Measurements from ENCODE around the gene SDHAF2.

The SDHAF2 gene

GRCh38 chr11:61439615-61440014 lies 9.7 kb downstream of the SDHAF2 start:
- TF ChIP-seq POLR2AphosphoS5 (IDR thresholded peaks at IDR 0.05; ENCODE audit: borderline replicate concordance, low read depth, low read length) = no peak
- TF ChIP-seq FOXP2 (optimal IDR thresholded peaks at IDR 0.05; ENCODE audit: control extremely low read depth, extremely low read length, insufficient read depth) = no peak
- no peak for TF ChIP-seq EZH2 (IDR thresholded peaks at IDR 0.05)
- DNase-seq (ENCODE audit: low read depth, low spot score) = no peak
- Histone ChIP-seq H3K9me3 (ENCODE audit: low read depth, low read length) (no peaks in the 10 kb centered on the region), H3K4me3 (no peak overlapping the region), H3K27ac (no peak overlapping the region), H3K36me3 (ENCODE audit: insufficient read depth, low read length) (peaks cover 73% of the 10 kb centered on the region), H3K9ac (ENCODE audit: insufficient read length) (no peak overlapping the region)

DNA sequence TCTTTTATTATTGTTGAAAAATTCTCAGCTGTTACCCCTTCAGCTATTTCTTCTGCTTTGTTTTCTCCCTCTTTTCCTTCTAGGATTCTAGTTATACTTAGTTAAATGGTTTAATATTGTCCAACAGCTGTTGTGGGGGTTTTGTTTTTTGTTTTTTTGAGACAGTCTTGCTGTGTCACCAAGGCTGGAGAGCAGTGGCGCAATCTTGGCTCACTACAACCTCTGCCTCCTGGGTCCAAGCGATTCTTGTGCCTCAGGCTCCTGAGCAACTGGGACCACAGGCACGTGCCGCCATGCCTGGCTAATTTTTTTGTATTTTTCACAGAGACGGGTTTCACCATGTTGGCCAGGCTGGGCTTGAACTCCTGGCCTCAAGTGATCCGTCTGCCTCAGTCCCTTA lies 12.7 kb downstream of the SDHAF2 start:
- no peak for TF ChIP-seq EZH2 (IDR thresholded peaks at IDR 0.05)
- TF ChIP-seq FOXP2 (optimal IDR thresholded peaks at IDR 0.05; ENCODE audit: control extremely low read depth, extremely low read length, insufficient read depth) = no peak
- no peak for TF ChIP-seq POLR2AphosphoS5 (IDR thresholded peaks at IDR 0.05; ENCODE audit: borderline replicate concordance, low read depth, low read length)
- Histone ChIP-seq H3K4me3 (no peak overlapping the region), H3K27ac (no peak overlapping the region; the same call in 1 of the 2 replicates), H3K9me3 (ENCODE audit: low read depth, low read length) (no peaks in the 10 kb centered on the region), H3K36me3 (ENCODE audit: insufficient read depth, low read length) (peaks cover 79% of the 10 kb centered on the region), H3K9ac (ENCODE audit: insufficient read length) (no peak overlapping the region)
- no peak for DNase-seq (ENCODE audit: low read depth, low spot score)

DNA sequence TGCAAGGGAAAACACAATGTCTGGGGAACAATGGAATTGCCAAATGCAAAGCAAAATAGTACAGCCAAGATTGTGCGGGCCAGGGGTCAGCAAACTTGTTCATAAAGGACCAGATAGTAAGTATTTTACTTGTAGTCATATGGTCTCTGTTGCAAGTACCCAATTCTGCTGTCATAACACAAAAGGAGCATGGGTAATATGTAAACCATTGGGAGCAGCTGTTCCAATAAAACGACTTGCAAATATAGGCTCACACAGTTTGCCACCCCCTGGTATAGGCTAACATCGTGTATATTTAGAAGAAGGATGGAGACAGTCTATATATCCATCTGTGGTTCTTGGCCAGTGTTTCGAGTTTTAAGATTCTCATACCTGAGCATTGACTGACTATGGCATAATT lies 15.6 kb downstream of the SDHAF2 start:
- Histone ChIP-seq H3K9ac (ENCODE audit: insufficient read length) (no peak overlapping the region), H3K4me3 (no peak overlapping the region), H3K27ac (peak overlapping the region; percentile 80), H3K36me3 (ENCODE audit: insufficient read depth, low read length) (peaks cover 69% of the 10 kb centered on the region), H3K9me3 (ENCODE audit: low read depth, low read length) (no peaks in the 10 kb centered on the region)
- no peak for DNase-seq (ENCODE audit: low read depth, low spot score)
- TF ChIP-seq EZH2 (IDR thresholded peaks at IDR 0.05) (no peak), FOXP2 (optimal IDR thresholded peaks at IDR 0.05; ENCODE audit: control extremely low read depth, extremely low read length, insufficient read depth) (no peak), POLR2AphosphoS5 (IDR thresholded peaks at IDR 0.05; ENCODE audit: borderline replicate concordance, low read depth, low read length) (no peak)

GRCh38 chr11:61446211-61446651 lies 16.3 kb downstream of the SDHAF2 start:
- no peak for TF ChIP-seq FOXP2 (optimal IDR thresholded peaks at IDR 0.05; ENCODE audit: control extremely low read depth, extremely low read length, insufficient read depth)
- no peak for TF ChIP-seq EZH2 (IDR thresholded peaks at IDR 0.05)
- no peak for TF ChIP-seq POLR2AphosphoS5 (IDR thresholded peaks at IDR 0.05; ENCODE audit: borderline replicate concordance, low read depth, low read length)
- Histone ChIP-seq H3K4me3 (no peak overlapping the region), H3K27ac (peak overlapping the region; percentile 80), H3K9ac (ENCODE audit: insufficient read length) (peak overlapping the region; percentile 14), H3K36me3 (ENCODE audit: insufficient read depth, low read length) (peaks cover 62% of the 10 kb centered on the region), H3K9me3 (ENCODE audit: low read depth, low read length) (no peaks in the 10 kb centered on the region)
- peak; percentile 76 for DNase-seq (ENCODE audit: low read depth, low spot score)

DNA sequence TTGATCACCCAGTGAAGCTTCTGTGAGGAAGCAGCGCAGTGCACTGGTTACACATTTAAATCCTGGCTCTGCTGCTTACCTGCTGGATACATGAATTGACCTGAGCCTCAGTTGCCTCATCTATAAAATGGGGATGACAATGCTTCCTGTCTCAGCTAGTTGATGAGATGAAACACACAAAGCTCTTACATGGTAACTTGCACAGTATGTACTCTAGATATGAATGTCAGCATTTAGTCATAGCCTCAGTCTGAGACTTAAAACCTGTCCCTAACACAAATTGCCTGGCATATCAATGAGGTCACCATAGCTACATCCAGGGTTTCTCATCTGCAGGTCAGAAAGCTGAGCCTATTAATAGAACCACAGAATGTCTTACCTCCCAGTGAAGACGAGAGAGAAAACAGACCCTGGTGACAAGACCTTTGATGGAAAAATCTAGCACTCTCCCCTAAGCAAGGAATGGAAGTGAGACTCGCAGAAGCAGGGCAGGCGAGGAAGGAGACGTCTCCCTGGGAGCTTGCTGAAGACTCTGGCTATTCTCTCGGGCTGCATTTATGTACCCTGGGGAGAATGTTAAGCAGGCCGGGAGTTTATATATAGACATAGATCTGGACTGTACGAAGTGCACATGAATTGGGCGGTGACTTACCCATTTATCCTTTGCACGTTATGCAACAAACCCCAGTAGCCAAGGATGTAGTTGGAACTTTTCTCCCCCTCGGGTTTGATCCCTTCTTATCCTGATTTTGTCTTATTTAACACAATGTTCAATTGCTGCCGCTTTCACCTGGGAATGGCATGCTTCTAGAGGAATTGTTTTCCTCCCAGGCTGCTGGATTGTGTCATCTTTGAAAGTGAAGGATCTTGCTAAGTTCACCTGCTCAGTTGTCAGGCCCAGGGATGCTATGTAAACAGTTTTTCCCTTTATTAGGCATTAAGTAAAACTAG lies 18.0 kb downstream of the SDHAF2 start:
- Histone ChIP-seq H3K9me3 (ENCODE audit: low read depth, low read length) (no peaks in the 10 kb centered on the region), H3K27ac (no peak overlapping the region), H3K4me3 (no peak overlapping the region), H3K36me3 (ENCODE audit: insufficient read depth, low read length) (peaks cover 49% of the 10 kb centered on the region), H3K9ac (ENCODE audit: insufficient read length) (no peak overlapping the region)
- no peak for DNase-seq (ENCODE audit: low read depth, low spot score)
- TF ChIP-seq FOXP2 (optimal IDR thresholded peaks at IDR 0.05; ENCODE audit: control extremely low read depth, extremely low read length, insufficient read depth) (no peak), POLR2AphosphoS5 (IDR thresholded peaks at IDR 0.05; ENCODE audit: borderline replicate concordance, low read depth, low read length) (no peak), EZH2 (IDR thresholded peaks at IDR 0.05) (no peak)

DNA sequence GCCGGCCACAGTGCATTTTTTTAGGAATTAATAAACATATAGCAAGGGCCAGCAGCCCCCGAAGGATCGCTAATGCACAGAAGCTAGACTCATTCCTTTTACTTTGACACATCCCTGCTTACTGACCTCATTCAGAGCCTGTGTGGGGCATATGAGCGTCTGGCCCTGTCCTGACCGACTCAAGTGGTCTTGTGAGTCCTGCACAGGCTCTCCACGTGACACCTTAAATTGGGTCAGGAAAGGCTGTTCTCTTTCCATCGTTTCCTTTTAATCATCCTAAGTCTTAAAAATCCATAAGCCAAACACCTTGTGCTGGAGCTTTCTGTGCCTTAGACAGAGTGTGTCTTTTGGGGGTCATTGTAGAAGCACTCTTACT lies 18.6 kb downstream of the SDHAF2 start:
- H3K9me3 ChIP-seq (ENCODE audit: low read depth, low read length) = no peaks in the 10 kb centered on the region
- no peak overlapping the region for H3K27ac ChIP-seq
- H3K36me3 ChIP-seq (ENCODE audit: insufficient read depth, low read length) = peaks cover 42% of the 10 kb centered on the region
- TF ChIP-seq POLR2AphosphoS5 (IDR thresholded peaks at IDR 0.05; ENCODE audit: borderline replicate concordance, low read depth, low read length) (no peak), EZH2 (IDR thresholded peaks at IDR 0.05) (no peak), FOXP2 (optimal IDR thresholded peaks at IDR 0.05; ENCODE audit: control extremely low read depth, extremely low read length, insufficient read depth) (no peak)
- no peak for DNase-seq (ENCODE audit: low read depth, low spot score)
- H3K4me3 ChIP-seq = no peak overlapping the region
- no peak overlapping the region for H3K9ac ChIP-seq (ENCODE audit: insufficient read length)

GRCh38 chr11:61452825-61453224 lies 22.9 kb downstream of the SDHAF2 start:
- no peak for DNase-seq (ENCODE audit: low read depth, low spot score)
- Histone ChIP-seq H3K36me3 (ENCODE audit: insufficient read depth, low read length) (peaks cover 17% of the 10 kb centered on the region), H3K9me3 (ENCODE audit: low read depth, low read length) (no peaks in the 10 kb centered on the region), H3K9ac (ENCODE audit: insufficient read length) (no peak overlapping the region), H3K4me3 (no peak overlapping the region), H3K27ac (no peak overlapping the region)
- no peak for TF ChIP-seq EZH2 (IDR thresholded peaks at IDR 0.05)
- TF ChIP-seq POLR2AphosphoS5 (IDR thresholded peaks at IDR 0.05; ENCODE audit: borderline replicate concordance, low read depth, low read length) = no peak
- TF ChIP-seq FOXP2 (optimal IDR thresholded peaks at IDR 0.05; ENCODE audit: control extremely low read depth, extremely low read length, insufficient read depth) = no peak

DNA sequence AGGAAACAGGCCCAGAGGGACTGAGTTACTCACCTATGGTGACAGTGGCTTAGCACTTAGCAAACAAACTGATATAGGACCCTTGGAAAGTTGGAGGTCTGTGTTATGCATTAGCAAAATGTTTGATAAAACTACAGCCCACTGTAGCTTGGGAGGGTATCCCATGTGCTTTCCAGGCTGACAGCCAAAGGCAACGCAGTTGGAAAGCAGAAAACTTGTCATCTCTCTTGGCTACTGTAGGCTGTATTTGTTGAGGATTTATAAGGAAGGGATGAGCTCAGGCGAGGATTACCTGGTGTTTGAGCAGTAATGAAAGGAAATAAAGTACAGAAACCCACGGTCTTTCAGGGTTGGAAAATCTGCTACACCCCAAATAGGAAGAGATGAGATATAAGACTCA lies 23.8 kb downstream of the SDHAF2 start:
- H3K9me3 ChIP-seq (ENCODE audit: low read depth, low read length) = no peaks in the 10 kb centered on the region
- H3K4me3 ChIP-seq = no peak overlapping the region
- no peak overlapping the region for H3K27ac ChIP-seq
- peaks cover 9% of the 10 kb centered on the region for H3K36me3 ChIP-seq (ENCODE audit: insufficient read depth, low read length)
- no peak for DNase-seq (ENCODE audit: low read depth, low spot score)
- H3K9ac ChIP-seq (ENCODE audit: insufficient read length) = no peak overlapping the region
- TF ChIP-seq POLR2AphosphoS5 (IDR thresholded peaks at IDR 0.05; ENCODE audit: borderline replicate concordance, low read depth, low read length) (no peak), FOXP2 (optimal IDR thresholded peaks at IDR 0.05; ENCODE audit: control extremely low read depth, extremely low read length, insufficient read depth) (no peak), EZH2 (IDR thresholded peaks at IDR 0.05) (no peak)
